K562 (cell line): ENCODE data around the gene SEMA3G. TPM values are rescaled to one million over a fixed set of nuclear protein-coding genes. Genes with fewer than 3 reads are reported as not detected.

Source experiments
- ATAC-seq: fragments of 200-7000 bp; cut with Tn5 transposase; 3 replicates; pipeline ENCODE4 v1.9.1; 2020; ENCODE audit warnings: moderate library complexity
- BruUV-seq: library from RNA; stranded (reverse); fragments of 400-500 nt; replicated peaks from 2 replicates; lab custom pipeline; 2021; lab: Mats Ljungman, UMichigan
- CTCF ChIA-PET: fragments of 300-600 bp; formaldehyde crosslinking; extraction: SDS; loops from one replicate; lab custom pipeline; 2021; ENCODE audit warnings: low intra/inter-chr PET ratio; lab: Yijun Ruan, JAX
- POLR2A ChIA-PET: fragments of 300-600, 350-650 bp; sonication (Branson Sonifier 250); formaldehyde crosslinking; extraction: SDS; loops from one replicate; lab custom pipeline; 2021; ENCODE audit warnings: antibody characterized with exemption, inconsistent platforms; lab: Yijun Ruan, JAX
- DNase-seq, 4 experiments: peaks; one replicate each; pipeline versions ENCODE4 v3.0.0 to v3.0.0-alpha.2; 2011 to 2018; ENCODE audit warnings: low spot score in 3 of 4, mixed read lengths in 3 of 4; ENCODE audit errors: extremely low read depth in 1 of 4
- FAIRE-seq: peaks from 2 replicates; lab custom pipeline; 2011; peaks lifted over from hg19 to GRCh38; lab: Jason Lieb, UNC
- H2AFZ ChIP-seq: 2 replicates; pipeline ENCODE4 v1.6.0; 2011; ENCODE audit warnings: low read depth, low read length, control low read depth, inconsistent platforms
- H3K27ac ChIP-seq: fragments of 200-600 bp; 3 replicates; pipeline ENCODE4 v1.8.0; 2011; ENCODE audit warnings: low read depth, mild to moderate bottlenecking, control low read depth, inconsistent platforms, low read length, moderate library complexity, mixed read lengths; ENCODE audit errors: extremely low read depth
- H3K27me3 ChIP-seq, 2 experiments: fragments of 300-600 bp in 1 of 2; 2 replicates in 1 of 2; 3 replicates in 1 of 2; pipeline versions ENCODE4 v1.6.0 to v1.8.0; 2011; ENCODE audit warnings: inconsistent platforms in 2 of 2, low read length in 2 of 2, mild to moderate bottlenecking in 1 of 2, mixed read lengths in 1 of 2, moderate library complexity in 1 of 2; ENCODE audit not compliant: control insufficient read depth in 2 of 2, insufficient read depth in 2 of 2
- H3K36me3 ChIP-seq: fragments of 300-600 bp; 3 replicates; pipeline ENCODE4 v1.8.0; 2011; ENCODE audit warnings: mild to moderate bottlenecking, low read length, inconsistent platforms; ENCODE audit not compliant: control insufficient read depth, insufficient read depth
- H3K4me1 ChIP-seq, 2 experiments: fragments of 200-600 bp in 1 of 2; replicated peaks in 1 of 2; 2 replicates in 1 of 2; 3 replicates in 1 of 2; pipeline versions ENCODE4 v1.5.1 to v1.8.0; 2011; ENCODE audit warnings: inconsistent platforms in 2 of 2, low read length in 2 of 2, mild to moderate bottlenecking in 1 of 2, mixed read lengths in 1 of 2, moderate library complexity in 1 of 2; ENCODE audit not compliant: control insufficient read depth in 2 of 2, insufficient read depth in 2 of 2
- H3K4me2 ChIP-seq: 2 replicates; pipeline ENCODE4 v1.6.1; 2011; ENCODE audit warnings: low read length, control low read depth, inconsistent platforms, mixed read lengths; ENCODE audit not compliant: insufficient read depth
- H3K4me3 ChIP-seq: fragments of 200-600 bp; sonication (generic), shearing (Covaris generic); 2 replicates; pipeline ENCODE4 v1.5.1; 2016; ENCODE audit warnings: control low read depth, inconsistent platforms
- H3K79me2 ChIP-seq: fragments of 200-600 bp; 3 replicates; pipeline ENCODE4 v1.8.0; 2011; ENCODE audit warnings: low read length, inconsistent platforms; ENCODE audit not compliant: control insufficient read depth, insufficient read depth
- H3K9ac ChIP-seq, 2 experiments: 2 replicates each; pipeline versions ENCODE4 v1.6.0 to v1.6.1; 2011; ENCODE audit warnings: low read depth in 2 of 2, low read length in 2 of 2, control low read depth in 1 of 2, inconsistent platforms in 1 of 2, mild to moderate bottlenecking in 1 of 2, mixed read lengths in 1 of 2; ENCODE audit not compliant: insufficient read depth in 1 of 2
- H3K9me1 ChIP-seq: one replicate; pipeline ENCODE4 v1.6.0; 2011; ENCODE audit warnings: inconsistent platforms, mild to moderate bottlenecking, low read length, moderate library complexity; ENCODE audit not compliant: control insufficient read depth, insufficient read depth
- H3K9me3 ChIP-seq: replicated peaks from 2 replicates; pipeline ENCODE4 v1.5.1; 2011; ENCODE audit warnings: low read depth, low read length, inconsistent platforms; ENCODE audit not compliant: control insufficient read depth, insufficient read depth
- H4K20me1 ChIP-seq: replicated peaks from 2 replicates; pipeline ENCODE4 v1.6.1; 2011; ENCODE audit warnings: low read length, inconsistent platforms, mixed read lengths; ENCODE audit not compliant: control insufficient read depth, insufficient read depth
- CEBPZ ChIP-seq: fragments of 150-350 bp; IDR thresholded peaks from 2 replicates; pipeline ENCODE4 v1.6.1; 2014; ENCODE audit warnings: low read depth, mild to moderate bottlenecking, low read length, borderline replicate concordance
- NELFE ChIP-seq: IDR thresholded peaks from 2 replicates; pipeline ENCODE4 v1.6.1; 2011; ENCODE audit warnings: mild to moderate bottlenecking; ENCODE audit not compliant: insufficient read depth, insufficient read length
- NEUROD1 ChIP-seq: fragments of 150-350 bp; IDR thresholded peaks from 2 replicates; pipeline ENCODE4 v1.6.1; 2014; ENCODE audit warnings: borderline replicate concordance, low read length, low read depth; ENCODE audit not compliant: partially characterized antibody
- NFIC ChIP-seq: fragments of 450-650 bp; IDR thresholded peaks from 2 replicates; pipeline ENCODE4 v1.6.1; 2017; ENCODE audit warnings: mild to moderate bottlenecking, inconsistent platforms
- STAT5B ChIP-seq: fragments of 250-450 bp; sonication (Bioruptor Pico); IDR thresholded peaks from 2 replicates; pipeline ENCODE4 v1.8.0; 2021; ENCODE audit warnings: mild to moderate bottlenecking, inconsistent platforms
- XRCC4 ChIP-seq: IDR thresholded peaks from one replicate; pipeline ENCODE4 v1.6.1; 2011; ENCODE audit not compliant: insufficient read depth, insufficient read length; ENCODE audit errors: extremely low read depth
- ZBTB7A ChIP-seq: IDR thresholded peaks from 2 replicates; pipeline ENCODE4 v1.6.1; 2011; ENCODE audit warnings: low read depth, mild to moderate bottlenecking, low read length, moderate library complexity, borderline replicate concordance; ENCODE audit not compliant: control insufficient read depth
- ZNF444 ChIP-seq: fragments of 250-450 bp; sonication (Bioruptor Pico); IDR thresholded peaks from 2 replicates; pipeline ENCODE4 v1.4.0; 2020; ENCODE audit warnings: mild to moderate bottlenecking, moderate library complexity
- ZNF511 ChIP-seq: sonication (generic); formaldehyde crosslinking; IDR thresholded peaks from 2 replicates; pipeline ENCODE4 v1.8.0; 2022; ENCODE audit warnings: mild to moderate bottlenecking, missing genetic modification reagents
- WGBS: fragments of 100-300 bp; shearing (Covaris generic); methylation state at CpG from one replicate; pipeline ENCODE4 v1.1.6; 2016; ENCODE audit warnings: low coverage, mixed read lengths; ENCODE audit not compliant: insufficient coverage; ENCODE audit errors: missing lambda C conversion rate; 5-methylcytosine and 5-hydroxymethylcytosine counted together
- in situ Hi-C: fragments of 300-500 bp; cut with MboI; formaldehyde crosslinking; loops from 4 replicates; pipeline ENCODE4 v1.15.0; 2018; ENCODE audit warnings: inconsistent platforms, mixed read lengths
- intact Hi-C: fragments of 100-400 bp; cut with micrococcal nuclease; formaldehyde crosslinking; loops from 2 replicates; pipeline ENCODE4 v1.14.2; 2022
- polyA plus RNA-seq, 8 experiments: library from polyadenylated mRNA; depleted of rRNA in 4 of 8; stranded (reverse) in 5 of 8; unstranded in 3 of 8; fragments of >200 nt; fragmentation: Nextera tagmentation in 2 of 8; fragmentation: Illumina TruSeq in 1 of 8; extraction: Ambion mirVana in 2 of 8; extraction: Trizol in 1 of 8; gene quantifications; 2 replicates each; pipeline versions ENCODE4 v1.2.1 to v1.2.3, GENCODE V29; 2011 to 2014; ENCODE audit warnings: inconsistent platforms in 1 of 8, missing spikeins in 1 of 8
- total RNA-seq, 7 experiments: library from RNA; depleted of rRNA in 6 of 7; stranded (reverse); fragments of >200 nt in 6 of 7; fragmentation: Illumina TruSeq in 2 of 7; extraction: Trizol in 2 of 7; gene quantifications; 2 replicates each; pipeline versions ENCODE4 v1.2.1 to v1.2.3, GENCODE V29; 2011 to 2021; ENCODE audit warnings: low replicate concordance in 1 of 7
- TF ChIP-seq, protein P1 (sequence below): fragments of 450-650 bp; formaldehyde crosslinking; IDR thresholded peaks from 2 replicates; pipeline ENCODE4 v1.4.0; 2020; ENCODE audit warnings: mild to moderate bottlenecking, moderate library complexity

SEMA3G gene
- total and polyA plus RNA-seq, 9 of the 15 experiments (the other 6 are each of a cell fraction or from before 2014, with no cell fraction given): 0.04 to 0.07 (median 0.05) TPM; not detected in 6

- Histone ChIP-seq H3K9ac (no peak overlapping the region; a peak in 1 of 4 replicates), H3K79me2 (no peaks in the 10 kb centered on the region), H2AFZ (no peak overlapping the region), H3K9me1 (no peaks in the 10 kb centered on the region), H3K27ac (no peak overlapping the region), H3K36me3 (peaks cover 3% of the 10 kb centered on the region; the same call in 1 of the 3 replicates), H3K4me3 (no peak overlapping the region), H3K4me2 (no peak overlapping the region), H3K27me3 (no peaks in the 10 kb centered on the region), H3K4me1 (no peaks in the 10 kb centered on the region; a peak in 1 of 5 replicates), H3K9me3 (no peaks in the 10 kb centered on the region), H4K20me1 (no peaks in the 10 kb centered on the region)
- ChIA-PET POLR2A (no interaction called here), CTCF (no interaction called here)
- in situ Hi-C loops: no loop called here
- intact Hi-C loops: no loop called here
- ATAC-seq: no peak
- no peak for DNase-seq
- TF ChIP-seq NELFE (no peak), CEBPZ (no peak), ZBTB7A (no peak), ZNF444 (CRISPR knock-in tag) (no peak), XRCC4 (no peak), STAT5B (CRISPR knock-in tag) (no peak), NEUROD1 (no peak), NFIC (no peak), ZNF511 (CRISPR knock-in tag) (no peak)
- TF ChIP-seq, protein P1, sequence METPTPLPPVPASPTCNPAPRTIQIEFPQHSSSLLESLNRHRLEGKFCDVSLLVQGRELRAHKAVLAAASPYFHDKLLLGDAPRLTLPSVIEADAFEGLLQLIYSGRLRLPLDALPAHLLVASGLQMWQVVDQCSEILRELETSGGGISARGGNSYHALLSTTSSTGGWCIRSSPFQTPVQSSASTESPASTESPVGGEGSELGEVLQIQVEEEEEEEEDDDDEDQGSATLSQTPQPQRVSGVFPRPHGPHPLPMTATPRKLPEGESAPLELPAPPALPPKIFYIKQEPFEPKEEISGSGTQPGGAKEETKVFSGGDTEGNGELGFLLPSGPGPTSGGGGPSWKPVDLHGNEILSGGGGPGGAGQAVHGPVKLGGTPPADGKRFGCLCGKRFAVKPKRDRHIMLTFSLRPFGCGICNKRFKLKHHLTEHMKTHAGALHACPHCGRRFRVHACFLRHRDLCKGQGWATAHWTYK (CRISPR knock-in tag): no peak
- no TSS peak for BruUV-seq
- FAIRE-seq: no peak
- 35% methylated on average over 3 of the region's 3 CpGs for WGBS
These were observed 22.2 kb downstream of the SEMA3G start for GRCh38 chr3:52422669-52423068.
